Naive B cell (primary cell): ENCODE results near the gene MRPL23. TPM values are rescaled to one million over a fixed set of nuclear protein-coding genes. Genes with fewer than 3 reads are reported as not detected.

Source experiments
- ATAC-seq, 2 donors: fragments of 150-1000 bp; cut with Tn5 transposase; 2 replicates each; pipeline ENCODE4 v1.10.0; 2021; ENCODE audit warnings: low read depth in 2 of 2, mild to moderate bottlenecking in 2 of 2, moderate library complexity in 2 of 2
- DNase-seq: peaks from one replicate; pipeline ENCODE4 v3.0.0; 2022
- H3K27ac Mint-ChIP-seq, 6 donors: one replicate each; pipeline ENCODE4 v1.8.0; 2020 to 2022; ENCODE audit warnings: mild to moderate bottlenecking in 6 of 6, mixed read lengths in 6 of 6, moderate library complexity in 5 of 6, inconsistent platforms in 2 of 6
- H3K27me3 Mint-ChIP-seq, 3 donors: one replicate each; pipeline ENCODE4 v1.8.0; 2021 to 2022; ENCODE audit warnings: mixed read lengths in 3 of 3, mild to moderate bottlenecking in 1 of 3
- H3K36me3 Mint-ChIP-seq, 2 donors: one replicate each; pipeline ENCODE4 v1.8.0; 2020 to 2022; ENCODE audit warnings: mixed read lengths in 2 of 2, inconsistent platforms in 1 of 2, mild to moderate bottlenecking in 1 of 2
- H3K4me1 Mint-ChIP-seq, 3 donors: one replicate each; pipeline ENCODE4 v1.8.0; 2020 to 2022; ENCODE audit warnings: mixed read lengths in 3 of 3, inconsistent platforms in 1 of 3, mild to moderate bottlenecking in 1 of 3, moderate library complexity in 1 of 3
- H3K4me3 Mint-ChIP-seq, 8 donors: one replicate each; pipeline ENCODE4 v1.8.0; 2020 to 2022; ENCODE audit warnings: mild to moderate bottlenecking in 8 of 8, mixed read lengths in 8 of 8, moderate library complexity in 8 of 8, inconsistent platforms in 2 of 8
- H3K9me3 Mint-ChIP-seq, 7 donors: one replicate each; pipeline ENCODE4 v1.8.0; 2020 to 2022; ENCODE audit warnings: mixed read lengths in 7 of 7, mild to moderate bottlenecking in 5 of 7, inconsistent platforms in 2 of 7, moderate library complexity in 1 of 7
- polyA plus RNA-seq, 6 donors: library from polyadenylated mRNA; unstranded; fragments of 300-500 nt; fragmentation: Illumina TruSeq; gene quantifications; one replicate each; pipeline ENCODE4 v1.2.3, GENCODE V29; 2021; ENCODE audit warnings: low read depth in 6 of 6

The MRPL23 gene
- polyA plus RNA-seq, 6 donors from 2014 or later: 14.0 to 62.7 (median 34.9) TPM

- Mint-ChIP-seq H3K36me3 (no peaks in the 10 kb centered on the region), H3K4me3 (no peak overlapping the region), H3K27me3 (peaks cover 14 to 30% (median 26%) of the 10 kb centered on the region in 3 donors), H3K9me3 (no peaks in the 10 kb centered on the region), H3K27ac (no peak overlapping the region), H3K4me1 (peaks cover 0 to 14% (median 7%) of the 10 kb centered on the region in 3 donors)
- DNase-seq: no peak
- no peak for ATAC-seq
Measured at GRCh38 chr11:1925373-1926155, 21.6 kb upstream of the MRPL23 start.

GRCh38 chr11:1926156-1927025 is 20.7 kb upstream of the MRPL23 start:
- ATAC-seq (peak in 1 of 2 donors; percentile 13), DNase-seq (no peak)
- Mint-ChIP-seq H3K27ac (no peak overlapping the region), H3K36me3 (no peaks in the 10 kb centered on the region), H3K4me3 (no peak overlapping the region), H3K4me1 (peaks cover 0 to 14% (median 7%) of the 10 kb centered on the region in 3 donors), H3K27me3 (peaks cover 16 to 32% (median 28%) of the 10 kb centered on the region in 3 donors), H3K9me3 (no peaks in the 10 kb centered on the region)

- DNase-seq (no peak), ATAC-seq (no peak)
- Mint-ChIP-seq H3K36me3 (no peaks in the 10 kb centered on the region), H3K9me3 (no peaks in the 10 kb centered on the region), H3K4me3 (no peak overlapping the region), H3K27ac (peak overlapping the region in 1 of 6 donors; percentile 49), H3K4me1 (peaks cover 0 to 14% (median 7%) of the 10 kb centered on the region in 3 donors), H3K27me3 (peaks cover 22 to 40% (median 35%) of the 10 kb centered on the region in 3 donors)
Measured at GRCh38 chr11:1927026-1927847, 19.9 kb upstream of the MRPL23 start.

- Mint-ChIP-seq H3K9me3 (peaks cover 0 to 3% (median 0%) of the 10 kb centered on the region in 7 donors), H3K4me3 (no peak overlapping the region)
Measured at GRCh38 chr11:1927848-1928469, 19.2 kb upstream of the MRPL23 start.

GRCh38 chr11:1928470-1928890 is 18.7 kb upstream of the MRPL23 start:
- Mint-ChIP-seq H3K27me3 (peaks cover 31 to 41% (median 37%) of the 10 kb centered on the region in 3 donors), H3K9me3 (peaks cover 0 to 6% (median 0%) of the 10 kb centered on the region in 7 donors), H3K27ac (no peak overlapping the region), H3K36me3 (peaks cover 0 to 8% of the 10 kb centered on the region in 2 donors), H3K4me3 (no peak overlapping the region), H3K4me1 (peaks cover 0 to 18% (median 7%) of the 10 kb centered on the region in 3 donors)
- DNase-seq: no peak
- ATAC-seq: no peak

More at GRCh38 chr11:1927848-1928469, 19.2 kb upstream of the MRPL23 start:
- peaks cover 0 to 3% of the 10 kb centered on the region in 2 donors for H3K36me3 Mint-ChIP-seq
- no peak overlapping the region for H3K27ac Mint-ChIP-seq
- ATAC-seq (no peak), DNase-seq (no peak)
- H3K4me1 Mint-ChIP-seq: peaks cover 0 to 15% (median 7%) of the 10 kb centered on the region in 3 donors
- H3K27me3 Mint-ChIP-seq: peaks cover 27 to 41% (median 37%) of the 10 kb centered on the region in 3 donors

GRCh38 chr11:1928891-1929541 is 18.1 kb upstream of the MRPL23 start:
- H3K36me3 Mint-ChIP-seq: peaks cover 0 to 11% of the 10 kb centered on the region in 2 donors
- H3K27ac Mint-ChIP-seq: peak overlapping the region in 1 of 6 donors; percentile 49
- ATAC-seq (no peak), DNase-seq (no peak)
- H3K4me1 Mint-ChIP-seq: peaks cover 0 to 13% (median 7%) of the 10 kb centered on the region in 3 donors
- H3K27me3 Mint-ChIP-seq: peaks cover 27 to 41% (median 37%) of the 10 kb centered on the region in 3 donors
- H3K9me3 Mint-ChIP-seq: peaks cover 0 to 6% (median 0%) of the 10 kb centered on the region in 7 donors
- H3K4me3 Mint-ChIP-seq: no peak overlapping the region

- Mint-ChIP-seq H3K27me3 (peaks cover 26 to 40% (median 34%) of the 10 kb centered on the region in 3 donors), H3K4me3 (no peak overlapping the region), H3K9me3 (peaks cover 0 to 6% (median 0%) of the 10 kb centered on the region in 7 donors), H3K36me3 (peaks cover 0 to 11% of the 10 kb centered on the region in 2 donors), H3K27ac (peak overlapping the region in 2 of 6 donors; percentile 49 to 57), H3K4me1 (peaks cover 0 to 13% (median 7%) of the 10 kb centered on the region in 3 donors)
- no peak for DNase-seq
- no peak for ATAC-seq
Measured at GRCh38 chr11:1929621-1930461, 17.3 kb upstream of the MRPL23 start.

GRCh38 chr11:1930462-1930830 is 16.7 kb upstream of the MRPL23 start:
- peaks cover 0 to 13% (median 7%) of the 10 kb centered on the region in 3 donors for H3K4me1 Mint-ChIP-seq
- H3K36me3 Mint-ChIP-seq: peaks cover 0 to 11% of the 10 kb centered on the region in 2 donors
- no peak for DNase-seq
- peaks cover 0 to 6% (median 0%) of the 10 kb centered on the region in 7 donors for H3K9me3 Mint-ChIP-seq
- no peak for ATAC-seq
- H3K4me3 Mint-ChIP-seq: no peak overlapping the region
- H3K27ac Mint-ChIP-seq: peak overlapping the region in 2 of 6 donors; percentile 65 to 88
- H3K27me3 Mint-ChIP-seq: peaks cover 26 to 40% (median 34%) of the 10 kb centered on the region in 3 donors

- Mint-ChIP-seq H3K27ac (peak overlapping the region in 1 of 6 donors; percentile 4), H3K27me3 (peaks cover 23 to 33% (median 30%) of the 10 kb centered on the region in 3 donors), H3K36me3 (peaks cover 0 to 11% of the 10 kb centered on the region in 2 donors), H3K9me3 (peaks cover 0 to 6% (median 0%) of the 10 kb centered on the region in 7 donors), H3K4me1 (peaks cover 0 to 10% (median 4%) of the 10 kb centered on the region in 3 donors), H3K4me3 (no peak overlapping the region)
- ATAC-seq: no peak
- no peak for DNase-seq
Measured at GRCh38 chr11:1931341-1932104, 15.6 kb upstream of the MRPL23 start.

GRCh38 chr11:1932105-1932480 is 15.0 kb upstream of the MRPL23 start:
- DNase-seq (no peak), ATAC-seq (no peak)
- Mint-ChIP-seq H3K4me1 (peaks cover 0 to 7% (median 0%) of the 10 kb centered on the region in 3 donors), H3K9me3 (peaks cover 0 to 6% (median 0%) of the 10 kb centered on the region in 7 donors), H3K27me3 (peaks cover 21 to 29% (median 26%) of the 10 kb centered on the region in 3 donors), H3K27ac (no peak overlapping the region), H3K4me3 (no peak overlapping the region), H3K36me3 (peaks cover 0 to 11% of the 10 kb centered on the region in 2 donors)
